ENCODE data around the gene TEX30. TPM values are rescaled to one million over a fixed set of nuclear protein-coding genes. Genes with fewer than 3 reads are reported as not detected.

Gene TEX30
- polyA plus RNA-seq, 1 donor (not counting 4 experiments of a cell fraction or from before 2014, with no cell fraction given): 16.9 TPM

GRCh38 chr13:102817241-102817640 is 43.7 kb upstream of the TEX30 start:
- H3K79me2 ChIP-seq (ENCODE audit: control insufficient read depth, insufficient read depth, low read length): peaks cover 28% of the 10 kb centered on the region
- H4K20me1 ChIP-seq (ENCODE audit: control insufficient read depth, extremely low read depth, insufficient read depth, low read length): no peaks in the 10 kb centered on the region
- peaks cover 3 to 5% of the 10 kb centered on the region in 2 experiments for H3K36me3 ChIP-seq (ENCODE audit: control insufficient read depth in 2 of 2, extremely low read depth in 1 of 2, insufficient read depth in 2 of 2, low read length in 2 of 2)
- H3K4me2 ChIP-seq (ENCODE audit: control insufficient read depth, extremely low read depth, insufficient read depth, low read depth, low read length): no peak overlapping the region
- H3K27me3 ChIP-seq (ENCODE audit: control insufficient read depth, extremely low read depth, insufficient read depth, low read length): no peaks in the 10 kb centered on the region
- no peak for DNase-seq (ENCODE audit: low read depth, low spot score)
- no peaks in the 10 kb centered on the region for H3K9me1 ChIP-seq (ENCODE audit: control insufficient read depth, extremely low read depth, insufficient read depth, low read length)
- H3K4me3 ChIP-seq (ENCODE audit: control insufficient read depth in 2 of 3, extremely low read depth in 1 of 3, insufficient read depth in 2 of 3, low read depth in 1 of 3, low read length in 3 of 3): no peak overlapping the region
- H3K9me3 ChIP-seq (ENCODE audit: control insufficient read depth, low read depth, low read length): no peaks in the 10 kb centered on the region
- no peak overlapping the region for H2AFZ ChIP-seq (ENCODE audit: control insufficient read depth, low read length)
- no peak for FAIRE-seq
- no peak overlapping the region for H3K27ac ChIP-seq (ENCODE audit: control insufficient read depth, insufficient read depth, low read length)
- dilution Hi-C loops (cut with MboI; ENCODE audit: extremely low pct_ligation_motif_present, low sequenced_read_pairs): no loop called here
- TF ChIP-seq EZH2 (IDR thresholded peaks at IDR 0.05; ENCODE audit: low read length): no peak
- TF ChIP-seq, protein P1, sequence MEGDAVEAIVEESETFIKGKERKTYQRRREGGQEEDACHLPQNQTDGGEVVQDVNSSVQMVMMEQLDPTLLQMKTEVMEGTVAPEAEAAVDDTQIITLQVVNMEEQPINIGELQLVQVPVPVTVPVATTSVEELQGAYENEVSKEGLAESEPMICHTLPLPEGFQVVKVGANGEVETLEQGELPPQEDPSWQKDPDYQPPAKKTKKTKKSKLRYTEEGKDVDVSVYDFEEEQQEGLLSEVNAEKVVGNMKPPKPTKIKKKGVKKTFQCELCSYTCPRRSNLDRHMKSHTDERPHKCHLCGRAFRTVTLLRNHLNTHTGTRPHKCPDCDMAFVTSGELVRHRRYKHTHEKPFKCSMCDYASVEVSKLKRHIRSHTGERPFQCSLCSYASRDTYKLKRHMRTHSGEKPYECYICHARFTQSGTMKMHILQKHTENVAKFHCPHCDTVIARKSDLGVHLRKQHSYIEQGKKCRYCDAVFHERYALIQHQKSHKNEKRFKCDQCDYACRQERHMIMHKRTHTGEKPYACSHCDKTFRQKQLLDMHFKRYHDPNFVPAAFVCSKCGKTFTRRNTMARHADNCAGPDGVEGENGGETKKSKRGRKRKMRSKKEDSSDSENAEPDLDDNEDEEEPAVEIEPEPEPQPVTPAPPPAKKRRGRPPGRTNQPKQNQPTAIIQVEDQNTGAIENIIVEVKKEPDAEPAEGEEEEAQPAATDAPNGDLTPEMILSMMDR (optimal IDR thresholded peaks at IDR 0.05 in 1 of 3, IDR thresholded peaks at IDR 0.05 in 1 of 3, conservative IDR thresholded peaks at IDR 0.05 in 1 of 3; ENCODE audit: extremely low read depth in 1 of 3, insufficient read depth in 2 of 3, low read length in 3 of 3): no peak
- peaks cover 6% of the 10 kb centered on the region for H3K4me1 ChIP-seq (ENCODE audit: control insufficient read depth, extremely low read depth, insufficient read depth, low read length)
- no peak overlapping the region for H3K9ac ChIP-seq (ENCODE audit: control insufficient read depth, extremely low read depth, insufficient read depth, low read length)

GRCh38 chr13:102816708-102817107 is 43.1 kb upstream of the TEX30 start:
- TF ChIP-seq EZH2 (IDR thresholded peaks at IDR 0.05; ENCODE audit: low read length): no peak
- TF ChIP-seq, protein P1 (optimal IDR thresholded peaks at IDR 0.05 in 1 of 3, IDR thresholded peaks at IDR 0.05 in 1 of 3, conservative IDR thresholded peaks at IDR 0.05 in 1 of 3; ENCODE audit: extremely low read depth in 1 of 3, insufficient read depth in 2 of 3, low read length in 3 of 3): no peak
- peaks cover 3% of the 10 kb centered on the region in 2 experiments for H3K36me3 ChIP-seq (ENCODE audit: control insufficient read depth in 2 of 2, extremely low read depth in 1 of 2, insufficient read depth in 2 of 2, low read length in 2 of 2)

More at GRCh38 chr13:102816708-102817107, 43.1 kb upstream of the TEX30 start:
- Histone ChIP-seq H2AFZ (ENCODE audit: control insufficient read depth, low read length) (no peak overlapping the region), H3K27ac (ENCODE audit: control insufficient read depth, insufficient read depth, low read length) (no peak overlapping the region), H3K9ac (ENCODE audit: control insufficient read depth, extremely low read depth, insufficient read depth, low read length) (no peak overlapping the region), H3K4me2 (ENCODE audit: control insufficient read depth, extremely low read depth, insufficient read depth, low read depth, low read length) (no peak overlapping the region), H3K9me3 (ENCODE audit: control insufficient read depth, low read depth, low read length) (no peaks in the 10 kb centered on the region), H3K4me3 (ENCODE audit: control insufficient read depth in 2 of 3, extremely low read depth in 1 of 3, insufficient read depth in 2 of 3, low read depth in 1 of 3, low read length in 3 of 3) (no peak overlapping the region), H3K9me1 (ENCODE audit: control insufficient read depth, extremely low read depth, insufficient read depth, low read length) (no peaks in the 10 kb centered on the region), H3K79me2 (ENCODE audit: control insufficient read depth, insufficient read depth, low read length) (peaks cover 33% of the 10 kb centered on the region), H3K27me3 (ENCODE audit: control insufficient read depth, extremely low read depth, insufficient read depth, low read length) (no peaks in the 10 kb centered on the region), H4K20me1 (ENCODE audit: control insufficient read depth, extremely low read depth, insufficient read depth, low read length) (no peaks in the 10 kb centered on the region), H3K4me1 (ENCODE audit: control insufficient read depth, extremely low read depth, insufficient read depth, low read length) (peaks cover 6% of the 10 kb centered on the region)
- FAIRE-seq (no peak), DNase-seq (ENCODE audit: low read depth, low spot score) (no peak)
- dilution Hi-C loops (cut with MboI; ENCODE audit: extremely low pct_ligation_motif_present, low sequenced_read_pairs): no loop called here

Data from keratinocyte (primary cell).